ENCODE results near the gene C17orf107. TPM values are rescaled to one million over a fixed set of nuclear protein-coding genes. Genes with fewer than 3 reads are reported as not detected.
"Not testable (repeated sequence)": the region's sequence is repeated elsewhere in the genome, so short reads cannot be mapped to it uniquely, and the experiment has no call there.

Gene C17orf107
- total and polyA plus RNA-seq, 7 donors: 0.01 to 0.30 (median 0.10) TPM; not detected in 2

- H3K36me3 ChIP-seq (ENCODE audit: insufficient read depth in 1 of 2, low read depth in 1 of 2): no peaks in the 10 kb centered on the region
- intact Hi-C loops (cut with DNase I): no loop called here
- H3K4me3 ChIP-seq: no peak overlapping the region
- H3K27ac ChIP-seq: no peak overlapping the region
- no peak for TF ChIP-seq CTCF (IDR thresholded peaks at IDR 0.05)
- ATAC-seq (peak in 1 of 4 donors; percentile 38), DNase-seq (no peak)
- H3K4me1 ChIP-seq: no peaks in the 10 kb centered on the region
- WGBS, 3 donors: 81 to 84% (median 83%) methylated on average over 10 of the region's 10 CpGs
- no peaks in the 10 kb centered on the region for H3K27me3 ChIP-seq (ENCODE audit: insufficient read depth in 3 of 3, low read length in 2 of 3)
- H3K9me3 ChIP-seq: no peaks in the 10 kb centered on the region
These were observed 21.2 kb downstream of the C17orf107 start for GRCh38 chr17:4920351-4921048.

- H3K36me3 ChIP-seq (ENCODE audit: insufficient read depth in 1 of 2, low read depth in 1 of 2): no peaks in the 10 kb centered on the region
- WGBS, 3 donors: 89 to 92% (median 91%) methylated on average over 4 of the region's 4 CpGs
- ATAC-seq (no peak), DNase-seq (no peak)
- H3K9me3 ChIP-seq: no peaks in the 10 kb centered on the region
- no peaks in the 10 kb centered on the region for H3K4me1 ChIP-seq
- TF ChIP-seq CTCF (IDR thresholded peaks at IDR 0.05): no peak
- no peaks in the 10 kb centered on the region for H3K27me3 ChIP-seq (ENCODE audit: insufficient read depth in 3 of 3, low read length in 2 of 3)
- H3K27ac ChIP-seq: no peak overlapping the region
- intact Hi-C loops (cut with DNase I): no loop called here
- no peak overlapping the region for H3K4me3 ChIP-seq
These were observed 22.0 kb downstream of the C17orf107 start for GRCh38 chr17:4921320-4921719.

GRCh38 chr17:4926577-4927335 is 27.4 kb downstream of the C17orf107 start:
- DNase-seq; ATAC-seq; H3K4me3 ChIP-seq; H3K27me3 ChIP-seq (ENCODE audit: insufficient read depth in 3 of 3, low read length in 2 of 3); H3K4me1 ChIP-seq; intact Hi-C loops (cut with DNase I); H3K27ac ChIP-seq; H3K9me3 ChIP-seq: not testable (repeated sequence)
- WGBS, 3 donors: 82 to 86% (median 85%) methylated on average over 23 to 24 of the region's 24 CpGs
- H3K36me3 ChIP-seq (ENCODE audit: insufficient read depth in 1 of 2, low read depth in 1 of 2): peaks cover 0 to 19% of the 10 kb centered on the region in 2 donors

GRCh38 chr17:4928881-4929280 is 29.5 kb downstream of the C17orf107 start:
- WGBS, 3 donors: 94 to 98% (median 96%) methylated on average over 18 of the region's 18 CpGs
- no peak overlapping the region for H3K4me3 ChIP-seq
- H3K9me3 ChIP-seq: no peaks in the 10 kb centered on the region
- no peaks in the 10 kb centered on the region for H3K27me3 ChIP-seq (ENCODE audit: insufficient read depth in 3 of 3, low read length in 2 of 3)
- H3K4me1 ChIP-seq: no peaks in the 10 kb centered on the region
- no peak for TF ChIP-seq CTCF (IDR thresholded peaks at IDR 0.05)
- DNase-seq (no peak), ATAC-seq (no peak)
- peaks cover 0 to 19% of the 10 kb centered on the region in 2 donors for H3K36me3 ChIP-seq (ENCODE audit: insufficient read depth in 1 of 2, low read depth in 1 of 2)
- no peak overlapping the region for H3K27ac ChIP-seq
- intact Hi-C loops (cut with DNase I): no loop called here

GRCh38 chr17:4931963-4932362 is 32.6 kb downstream of the C17orf107 start, which contains the start of gene GP1BA:
GP1BA (plus strand) TSS chr17:4932277; CDS start chr17:4932605, 328 bp downstream.
- peaks cover 0 to 33% of the 10 kb centered on the region in 2 donors for H3K36me3 ChIP-seq (ENCODE audit: insufficient read depth in 1 of 2, low read depth in 1 of 2)
- intact Hi-C loops (cut with DNase I): no loop called here

More at GRCh38 chr17:4931963-4932362, 32.6 kb downstream of the C17orf107 start, which contains the start of gene GP1BA:
- ATAC-seq (no peak), DNase-seq (no peak)
- H3K9me3 ChIP-seq: no peaks in the 10 kb centered on the region
- H3K27me3 ChIP-seq (ENCODE audit: insufficient read depth in 3 of 3, low read length in 2 of 3): no peaks in the 10 kb centered on the region
- WGBS, 3 donors: 68 to 78% (median 69%) methylated on average over 11 to 14 of the region's 14 CpGs
- no peak within 1 kb of the TSS for H3K4me3 ChIP-seq
- TF ChIP-seq CTCF (IDR thresholded peaks at IDR 0.05): no peak
- peaks cover 17% of the 10 kb centered on the region for H3K4me1 ChIP-seq
- no peak within 1 kb of the TSS for H3K27ac ChIP-seq
